PFSK-1 (cell line): ENCODE measurements around the gene KDM2B.

Experiments
- FOXP2 ChIP-seq: optimal IDR thresholded peaks from 2 replicates; pipeline ENCODE3; 2011; ENCODE audit warnings: borderline replicate concordance, control low read depth, inconsistent platforms; ENCODE audit not compliant: insufficient read depth; ENCODE audit errors: extremely low read length, extremely low read depth
- POLR2AphosphoS5 ChIP-seq: IDR thresholded peaks from 2 replicates; pipeline ENCODE4 v1.6.1; 2012; ENCODE audit warnings: low read depth, mild to moderate bottlenecking, control low read depth, low read length, moderate library complexity
- SIN3A ChIP-seq: IDR thresholded peaks from 2 replicates; pipeline ENCODE4 v1.6.1; 2012; ENCODE audit warnings: mild to moderate bottlenecking, low read length, moderate library complexity, borderline replicate concordance; ENCODE audit not compliant: insufficient read depth
- TAF1 ChIP-seq: IDR thresholded peaks from 2 replicates; pipeline ENCODE4 v1.6.1; 2012; ENCODE audit warnings: low read length, control low read depth, borderline replicate concordance; ENCODE audit not compliant: insufficient read depth
- TF ChIP-seq, protein P1 (sequence below), 2 experiments: IDR thresholded peaks; 2 replicates each; pipeline versions ENCODE4 v1.6.1 to v1.8.0; 2011 to 2012; ENCODE audit warnings: low read depth in 2 of 2, low read length in 2 of 2, control low read depth in 1 of 2, inconsistent platforms in 1 of 2, mild to moderate bottlenecking in 1 of 2, moderate library complexity in 1 of 2; ENCODE audit not compliant: insufficient read depth in 1 of 2

DNA sequence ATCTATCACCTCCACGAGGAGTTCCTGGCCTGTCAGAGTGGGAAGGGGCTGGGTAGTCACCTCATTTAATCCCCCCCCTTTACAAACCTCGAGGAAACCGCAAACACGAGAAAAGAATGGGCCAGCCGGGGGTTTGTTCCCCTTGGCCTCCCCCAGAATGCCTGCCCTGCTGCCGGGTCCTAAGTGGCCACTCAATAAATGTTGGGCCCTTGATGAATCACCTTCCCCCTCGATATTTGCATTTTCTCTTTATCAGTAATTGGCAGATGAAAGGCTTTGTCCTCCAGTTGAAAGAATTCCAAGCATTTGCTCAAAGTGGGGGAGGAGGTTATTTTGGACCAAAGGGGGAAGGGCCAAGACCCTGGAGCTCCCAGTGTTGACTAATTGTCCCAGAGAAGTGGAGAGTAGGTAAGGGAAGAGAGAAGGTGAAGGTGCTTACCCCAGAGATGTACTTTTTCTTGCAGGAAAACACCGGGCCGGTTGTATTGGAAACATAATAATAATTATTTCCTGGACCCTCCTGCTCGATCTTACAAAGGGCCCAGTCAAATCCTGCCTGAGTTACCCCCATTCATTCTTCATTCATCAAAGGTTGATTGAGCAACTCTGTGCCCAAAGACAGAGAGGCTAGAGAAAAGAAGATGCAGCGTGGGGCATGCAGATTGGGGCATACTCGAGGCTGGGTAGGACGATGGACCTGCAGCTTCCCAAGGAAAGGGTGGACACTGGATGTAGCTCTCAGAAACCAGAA, 1.9 kb upstream of the KDM2B start:
- TF ChIP-seq POLR2AphosphoS5 = no peak
- no peak for TF ChIP-seq TAF1
- TF ChIP-seq, protein P1, sequence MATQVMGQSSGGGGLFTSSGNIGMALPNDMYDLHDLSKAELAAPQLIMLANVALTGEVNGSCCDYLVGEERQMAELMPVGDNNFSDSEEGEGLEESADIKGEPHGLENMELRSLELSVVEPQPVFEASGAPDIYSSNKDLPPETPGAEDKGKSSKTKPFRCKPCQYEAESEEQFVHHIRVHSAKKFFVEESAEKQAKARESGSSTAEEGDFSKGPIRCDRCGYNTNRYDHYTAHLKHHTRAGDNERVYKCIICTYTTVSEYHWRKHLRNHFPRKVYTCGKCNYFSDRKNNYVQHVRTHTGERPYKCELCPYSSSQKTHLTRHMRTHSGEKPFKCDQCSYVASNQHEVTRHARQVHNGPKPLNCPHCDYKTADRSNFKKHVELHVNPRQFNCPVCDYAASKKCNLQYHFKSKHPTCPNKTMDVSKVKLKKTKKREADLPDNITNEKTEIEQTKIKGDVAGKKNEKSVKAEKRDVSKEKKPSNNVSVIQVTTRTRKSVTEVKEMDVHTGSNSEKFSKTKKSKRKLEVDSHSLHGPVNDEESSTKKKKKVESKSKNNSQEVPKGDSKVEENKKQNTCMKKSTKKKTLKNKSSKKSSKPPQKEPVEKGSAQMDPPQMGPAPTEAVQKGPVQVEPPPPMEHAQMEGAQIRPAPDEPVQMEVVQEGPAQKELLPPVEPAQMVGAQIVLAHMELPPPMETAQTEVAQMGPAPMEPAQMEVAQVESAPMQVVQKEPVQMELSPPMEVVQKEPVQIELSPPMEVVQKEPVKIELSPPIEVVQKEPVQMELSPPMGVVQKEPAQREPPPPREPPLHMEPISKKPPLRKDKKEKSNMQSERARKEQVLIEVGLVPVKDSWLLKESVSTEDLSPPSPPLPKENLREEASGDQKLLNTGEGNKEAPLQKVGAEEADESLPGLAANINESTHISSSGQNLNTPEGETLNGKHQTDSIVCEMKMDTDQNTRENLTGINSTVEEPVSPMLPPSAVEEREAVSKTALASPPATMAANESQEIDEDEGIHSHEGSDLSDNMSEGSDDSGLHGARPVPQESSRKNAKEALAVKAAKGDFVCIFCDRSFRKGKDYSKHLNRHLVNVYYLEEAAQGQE (IDR thresholded peaks at IDR 0.05; ENCODE audit: insufficient read depth in 1 of 2, low read depth in 2 of 2, low read length in 2 of 2) = no peak
- no peak for TF ChIP-seq SIN3A
- no peak for TF ChIP-seq FOXP2
